Aorta (tissue), 5 donors: Measurements from ENCODE around the gene CELF2. TPM values are rescaled to one million over a fixed set of nuclear protein-coding genes. Genes with fewer than 3 reads are reported as not detected.
"Not testable (repeated sequence)": the region's sequence is repeated elsewhere in the genome, so short reads cannot be mapped to it uniquely, and the experiment has no call there.

ENCODE experiments used
- ATAC-seq: fragments of 200-7000 bp; cut with Tn5 transposase; one replicate; pipeline ENCODE4 v1.9.1; 2022; ENCODE audit warnings: moderate library complexity; ENCODE audit not compliant: low FRiP score
- DNase-seq, 2 donors: peaks; one replicate each; pipeline ENCODE4 v3.0.0-alpha.2; 2020
- H3K27ac ChIP-seq, 2 donors: one replicate each; pipeline ENCODE4 v1.5.1; 2013; ENCODE audit warnings: low read length in 2 of 2, mild to moderate bottlenecking in 2 of 2, moderate library complexity in 2 of 2, control low read depth in 1 of 2, inconsistent platforms in 1 of 2, low read depth in 1 of 2
- H3K27me3 ChIP-seq, 2 donors: one replicate each; pipeline ENCODE4 v1.6.1; 2013; ENCODE audit warnings: control low read depth in 1 of 2, low read length in 1 of 2, mild to moderate bottlenecking in 1 of 2, moderate library complexity in 1 of 2; ENCODE audit not compliant: insufficient read depth in 2 of 2, control insufficient read depth in 1 of 2
- H3K36me3 ChIP-seq, 2 donors: one replicate each; pipeline ENCODE4 v1.6.1; 2013; ENCODE audit warnings: control low read depth in 1 of 2, low read length in 1 of 2, mild to moderate bottlenecking in 1 of 2; ENCODE audit not compliant: insufficient read depth in 2 of 2, control insufficient read depth in 1 of 2
- H3K4me1 ChIP-seq, 2 donors: one replicate each; pipeline ENCODE4 v1.6.1; 2013; ENCODE audit warnings: low read length in 2 of 2, control low read depth in 1 of 2, mild to moderate bottlenecking in 1 of 2, moderate library complexity in 1 of 2; ENCODE audit not compliant: insufficient read depth in 2 of 2, control insufficient read depth in 1 of 2
- H3K4me3 ChIP-seq, 2 donors: one replicate each; pipeline ENCODE4 v1.5.1; 2013; ENCODE audit warnings: low read length in 2 of 2, control low read depth in 1 of 2, mild to moderate bottlenecking in 1 of 2
- H3K9me3 ChIP-seq: one replicate; pipeline ENCODE4 v1.6.1; 2013; ENCODE audit warnings: mild to moderate bottlenecking, low read length; ENCODE audit not compliant: control insufficient read depth
- WGBS, 2 donors: extraction: QIAGEN DNeasy Blood & Tissue Kit; methylation state at CpG; one replicate each; pipeline ENCODE4 v1.1.7; 2013; 5-methylcytosine and 5-hydroxymethylcytosine counted together
- intact Hi-C, 2 donors: fragments of 100-400 bp; cut with DNase I; formaldehyde crosslinking; loops; one replicate each; pipeline versions ENCODE4 v1.14.2 to v1.15.0; 2022
- polyA plus RNA-seq, 2 donors: library from polyadenylated mRNA; stranded (reverse); fragments of 200-250 nt; gene quantifications; one replicate each; pipeline ENCODE4 v1.2.3, GENCODE V29; 2013
- total RNA-seq, 2 donors: library from RNA; stranded (reverse); fragmentation: NEBNext Ultra II Directional; extraction: Animal tissue kit (Norgen Biotek cat#: 25700); gene quantifications; one replicate each; pipeline ENCODE4 v1.2.1, GENCODE V29; 2021
- donor health status: healthy with polysubstance abuse.
- donor health status: Bipolar disorder and iron deficiency.
- donor health status: DM: no; HTN: no; CAD: no.
- donor health status: DM: no; HTN: no; CAD: no.
- donor health status: DM: yes; HTN: yes; CAD: no.

Gene CELF2
- total and polyA plus RNA-seq, 4 donors: 10.9 to 55.4 (median 36.4) TPM

- H3K4me1 ChIP-seq: peaks cover 0 to 4% of the 10 kb centered on the region in 2 donors
- H3K27ac ChIP-seq: no peak overlapping the region
- no peak for DNase-seq
- no peaks in the 10 kb centered on the region for H3K36me3 ChIP-seq
- ATAC-seq: no peak
- H3K27me3 ChIP-seq: no peaks in the 10 kb centered on the region
- H3K9me3 ChIP-seq: no peaks in the 10 kb centered on the region
- 83% methylated on average over 6 of the region's 6 CpGs for WGBS, 2 donors
- intact Hi-C loops: no loop called here
- no peak overlapping the region for H3K4me3 ChIP-seq
These were observed 161.9 kb downstream of the CELF2 start for GRCh38 chr10:11179516-11180105.

DNA sequence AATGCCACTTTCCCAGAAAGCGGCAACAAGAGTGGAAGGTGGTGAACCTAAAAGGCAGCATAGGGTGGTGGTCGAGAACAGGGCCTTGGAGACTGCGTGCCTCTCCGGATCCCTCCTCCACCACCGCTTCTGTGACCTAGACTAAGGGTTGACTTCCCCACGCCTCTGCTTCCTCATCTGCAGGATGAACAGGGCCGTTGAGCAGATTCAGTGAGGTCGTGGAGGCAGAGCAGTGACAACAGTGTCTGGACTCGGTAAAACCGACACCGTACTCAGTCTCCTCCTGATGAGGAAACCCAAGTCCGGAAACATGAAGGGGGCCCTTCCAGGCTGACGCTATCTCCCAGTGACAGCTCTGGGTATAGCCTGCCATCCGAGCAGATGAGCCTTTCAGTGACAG is 162.6 kb downstream of the CELF2 start:
- ATAC-seq (no peak), DNase-seq (peak in 1 of 2 donors; percentile 66)
- no peaks in the 10 kb centered on the region for H3K27me3 ChIP-seq
- intact Hi-C loops: no loop called here
- H3K4me3 ChIP-seq: no peak overlapping the region
- 92 to 97% methylated on average over 14 of the region's 14 CpGs for WGBS, 2 donors
- H3K36me3 ChIP-seq: peaks cover 0 to 2% of the 10 kb centered on the region in 2 donors
- peaks cover 2% of the 10 kb centered on the region for H3K9me3 ChIP-seq
- H3K27ac ChIP-seq: no peak overlapping the region
- H3K4me1 ChIP-seq: peaks cover 0 to 4% of the 10 kb centered on the region in 2 donors

DNA sequence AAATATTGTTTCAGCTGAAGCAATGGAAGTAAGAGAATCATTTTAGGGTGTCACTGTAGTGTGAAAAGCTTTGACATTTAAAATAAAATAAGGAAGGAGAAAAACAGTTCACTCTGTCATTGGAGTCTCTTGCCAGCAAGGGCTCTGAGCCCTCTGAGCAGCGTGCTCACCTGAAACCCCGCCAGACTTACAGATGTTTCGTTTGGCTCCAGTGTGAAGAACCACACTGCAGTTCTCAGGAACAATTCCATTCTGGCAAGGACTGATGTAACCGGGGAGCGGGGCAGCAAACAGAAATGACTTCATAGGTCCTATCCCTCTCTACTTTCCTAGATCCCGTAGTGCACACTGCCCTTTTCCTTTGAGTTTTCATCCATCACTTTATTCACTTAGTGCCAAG is 164.3 kb downstream of the CELF2 start:
- WGBS, 2 donors: 3 to 9% methylated on average over 6 of the region's 6 CpGs
- DNase-seq: peak; percentile 76 to 80
- H3K36me3 ChIP-seq: peaks cover 0 to 3% of the 10 kb centered on the region in 2 donors
- peak; percentile 79 for ATAC-seq
- peak overlapping the region in 1 of 2 donors; percentile 57 for H3K27ac ChIP-seq
- H3K9me3 ChIP-seq: peaks cover 3% of the 10 kb centered on the region
- intact Hi-C loops: no loop called here
- H3K4me1 ChIP-seq: peaks cover 0 to 4% of the 10 kb centered on the region in 2 donors
- no peak overlapping the region for H3K4me3 ChIP-seq
- H3K27me3 ChIP-seq: no peaks in the 10 kb centered on the region

- no peak for ATAC-seq
- no peaks in the 10 kb centered on the region for H3K27me3 ChIP-seq
- 89 to 94% methylated on average over 2 of the region's 2 CpGs for WGBS, 2 donors
- H3K4me1 ChIP-seq: peaks cover 0 to 4% of the 10 kb centered on the region in 2 donors
- H3K9me3 ChIP-seq: peaks cover 3% of the 10 kb centered on the region
- H3K4me3 ChIP-seq: no peak overlapping the region
- H3K27ac ChIP-seq: no peak overlapping the region
- peaks cover 0 to 3% of the 10 kb centered on the region in 2 donors for H3K36me3 ChIP-seq
- no peak for DNase-seq
- intact Hi-C loops: no loop called here
These were observed 165.3 kb downstream of the CELF2 start for GRCh38 chr10:11183015-11183414.

- Histone ChIP-seq H3K9me3 (peaks cover 3% of the 10 kb centered on the region), H3K27ac (no peak overlapping the region), H3K27me3 (no peaks in the 10 kb centered on the region), H3K4me1 (peaks cover 0 to 4% of the 10 kb centered on the region in 2 donors), H3K36me3 (peaks cover 0 to 3% of the 10 kb centered on the region in 2 donors), H3K4me3 (no peak overlapping the region)
- 91 to 92% methylated on average over 3 of the region's 3 CpGs for WGBS, 2 donors
- DNase-seq: no peak
- intact Hi-C loops: no loop called here
- ATAC-seq: no peak
These were observed 166.4 kb downstream of the CELF2 start for GRCh38 chr10:11184093-11184492.

GRCh38 chr10:11185128-11185665 is 167.5 kb downstream of the CELF2 start:
- H3K27me3 ChIP-seq, DNase-seq, H3K9me3 ChIP-seq, ATAC-seq, intact Hi-C loops, H3K4me1 ChIP-seq, H3K36me3 ChIP-seq, H3K27ac ChIP-seq, H3K4me3 ChIP-seq: not testable (repeated sequence)
- WGBS, 2 donors: 97 to 98% methylated on average over 13 of the region's 13 CpGs

DNA sequence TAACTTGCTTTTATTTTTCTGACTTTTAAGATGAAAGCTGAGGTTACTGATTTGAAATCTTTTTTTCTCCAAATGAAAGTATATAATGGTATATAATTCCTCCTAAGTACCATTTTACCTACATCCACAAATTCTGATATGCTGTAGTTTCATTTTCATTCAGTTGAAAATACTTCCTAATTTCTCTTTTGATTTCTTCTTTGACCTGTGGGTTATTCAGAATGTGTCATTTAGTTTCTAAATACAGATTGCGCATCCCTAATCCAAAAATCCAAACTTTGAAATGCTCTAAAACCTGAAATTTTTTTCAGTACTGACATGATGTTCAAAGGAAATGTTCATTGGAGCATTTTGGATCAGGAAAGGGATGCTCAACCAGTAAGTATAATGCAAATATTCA is 168.7 kb downstream of the CELF2 start:
- no peak for DNase-seq
- Histone ChIP-seq H3K4me1 (peaks cover 0 to 2% of the 10 kb centered on the region in 2 donors), H3K9me3 (peaks cover 3% of the 10 kb centered on the region), H3K27me3 (no peaks in the 10 kb centered on the region), H3K4me3 (no peak overlapping the region), H3K27ac (no peak overlapping the region), H3K36me3 (peaks cover 0 to 3% of the 10 kb centered on the region in 2 donors)
- 97 to 100% methylated on average over 1 of the region's 1 CpG for WGBS, 2 donors
- intact Hi-C loops: no loop called here
- no peak for ATAC-seq

- DNase-seq: no peak
- peaks cover 0 to 3% of the 10 kb centered on the region in 2 donors for H3K36me3 ChIP-seq
- no peak overlapping the region for H3K27ac ChIP-seq
- H3K9me3 ChIP-seq: peaks cover 3% of the 10 kb centered on the region
- H3K4me3 ChIP-seq: no peak overlapping the region
- no peaks in the 10 kb centered on the region for H3K27me3 ChIP-seq
- H3K4me1 ChIP-seq: no peaks in the 10 kb centered on the region
- intact Hi-C loops: no loop called here
- ATAC-seq: no peak
- 68 to 70% methylated on average over 6 of the region's 6 CpGs for WGBS, 2 donors
These were observed 172.1 kb downstream of the CELF2 start for GRCh38 chr10:11189582-11190376.
